AG09319 (cell line): ENCODE results near the gene SPOCD1.

Source experiments
- DNase-seq: peaks from one replicate; pipeline ENCODE4 v3.0.0-alpha.2; 2010; ENCODE audit warnings: low read depth; ENCODE audit errors: extremely low read depth
- TF ChIP-seq, protein P1 (sequence below): IDR thresholded peaks from 2 replicates; pipeline ENCODE4 v1.5.1; 2011; ENCODE audit warnings: low read depth, mild to moderate bottlenecking, inconsistent platforms, low read length, moderate library complexity

Gene SPOCD1

DNA sequence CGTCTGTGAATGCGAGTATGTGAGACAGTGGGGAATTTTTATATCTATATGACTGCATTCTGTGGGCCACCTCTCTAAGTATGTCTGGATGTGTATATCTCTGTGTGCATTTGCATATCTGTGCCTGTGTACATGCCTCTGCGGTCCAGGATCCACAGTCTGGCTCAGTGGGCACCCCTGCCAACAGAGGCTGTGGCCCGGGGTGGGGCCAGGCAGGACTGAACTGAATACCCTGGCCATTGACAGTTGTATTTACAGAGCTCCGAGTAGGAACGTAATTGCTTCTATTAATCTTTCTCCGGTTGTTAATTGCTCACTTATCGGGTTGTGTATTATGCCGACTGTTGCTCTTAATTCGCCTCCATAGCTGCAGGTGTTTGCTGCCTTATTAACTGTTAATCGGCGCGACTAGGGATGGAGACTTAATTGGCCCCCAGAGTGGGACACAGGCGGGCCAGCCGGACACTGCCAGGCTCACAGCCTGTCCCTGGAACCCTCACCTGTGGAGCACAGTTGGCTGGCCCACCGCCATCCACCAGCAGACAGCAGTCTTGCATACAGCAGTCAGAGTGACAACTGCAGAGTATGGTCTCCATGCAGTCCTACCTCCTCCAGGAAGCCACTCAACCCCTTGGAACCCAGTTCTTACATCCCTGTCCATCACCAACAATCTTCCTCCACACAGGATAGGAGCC lies 29.3 kb downstream of the SPOCD1 start:
- TF ChIP-seq, protein P1, sequence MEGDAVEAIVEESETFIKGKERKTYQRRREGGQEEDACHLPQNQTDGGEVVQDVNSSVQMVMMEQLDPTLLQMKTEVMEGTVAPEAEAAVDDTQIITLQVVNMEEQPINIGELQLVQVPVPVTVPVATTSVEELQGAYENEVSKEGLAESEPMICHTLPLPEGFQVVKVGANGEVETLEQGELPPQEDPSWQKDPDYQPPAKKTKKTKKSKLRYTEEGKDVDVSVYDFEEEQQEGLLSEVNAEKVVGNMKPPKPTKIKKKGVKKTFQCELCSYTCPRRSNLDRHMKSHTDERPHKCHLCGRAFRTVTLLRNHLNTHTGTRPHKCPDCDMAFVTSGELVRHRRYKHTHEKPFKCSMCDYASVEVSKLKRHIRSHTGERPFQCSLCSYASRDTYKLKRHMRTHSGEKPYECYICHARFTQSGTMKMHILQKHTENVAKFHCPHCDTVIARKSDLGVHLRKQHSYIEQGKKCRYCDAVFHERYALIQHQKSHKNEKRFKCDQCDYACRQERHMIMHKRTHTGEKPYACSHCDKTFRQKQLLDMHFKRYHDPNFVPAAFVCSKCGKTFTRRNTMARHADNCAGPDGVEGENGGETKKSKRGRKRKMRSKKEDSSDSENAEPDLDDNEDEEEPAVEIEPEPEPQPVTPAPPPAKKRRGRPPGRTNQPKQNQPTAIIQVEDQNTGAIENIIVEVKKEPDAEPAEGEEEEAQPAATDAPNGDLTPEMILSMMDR, result no peak
- no peak for DNase-seq

GRCh38 chr1:31785947-31786290 lies 29.9 kb downstream of the SPOCD1 start:
- no peak for DNase-seq
- TF ChIP-seq, protein P1, result no peak

DNA sequence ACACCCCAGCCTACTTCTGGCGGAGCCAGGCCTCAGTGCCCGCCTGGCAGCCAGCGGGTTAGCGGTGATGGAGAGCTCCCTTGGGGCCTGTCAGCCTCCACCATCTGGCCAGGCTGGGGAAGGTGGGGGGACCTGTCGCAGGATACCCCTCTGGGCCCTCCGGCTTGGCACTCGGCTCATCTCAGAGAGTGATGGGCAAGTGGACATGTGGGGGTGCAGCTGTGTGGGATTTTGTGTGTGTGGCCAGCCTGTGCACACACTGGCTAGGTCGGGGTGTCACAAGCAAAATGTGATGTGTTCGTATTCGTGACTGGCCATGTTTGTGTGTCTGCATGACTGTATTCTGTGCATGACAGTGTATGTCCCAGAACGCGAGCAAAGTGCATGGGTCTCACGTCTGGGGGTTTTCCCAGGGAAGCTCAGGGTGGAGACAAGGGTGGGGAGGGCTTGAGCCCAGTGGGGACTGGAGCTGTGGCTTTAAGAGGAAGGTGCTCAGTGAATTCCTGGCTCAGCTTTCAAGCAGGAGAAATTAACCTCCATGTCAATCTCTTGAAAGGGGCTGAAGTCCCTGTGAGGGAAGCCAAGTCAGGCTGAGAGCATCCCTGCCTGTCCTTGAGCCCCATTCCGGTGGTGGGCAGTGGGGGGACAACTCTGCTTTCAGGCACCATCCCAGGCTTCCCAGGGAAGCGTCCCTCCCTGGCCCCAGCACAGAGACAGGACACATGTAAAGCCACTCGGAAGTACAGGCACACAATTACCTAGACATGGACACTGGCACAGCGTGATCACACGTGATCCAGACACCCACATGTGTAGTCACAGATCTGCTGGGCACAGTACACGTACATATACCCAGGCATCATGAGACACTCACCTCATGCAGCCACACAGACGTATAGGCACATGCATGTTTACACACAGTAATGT lies 30.5 kb downstream of the SPOCD1 start:
- no peak for DNase-seq
- TF ChIP-seq, protein P1, result no peak

DNA sequence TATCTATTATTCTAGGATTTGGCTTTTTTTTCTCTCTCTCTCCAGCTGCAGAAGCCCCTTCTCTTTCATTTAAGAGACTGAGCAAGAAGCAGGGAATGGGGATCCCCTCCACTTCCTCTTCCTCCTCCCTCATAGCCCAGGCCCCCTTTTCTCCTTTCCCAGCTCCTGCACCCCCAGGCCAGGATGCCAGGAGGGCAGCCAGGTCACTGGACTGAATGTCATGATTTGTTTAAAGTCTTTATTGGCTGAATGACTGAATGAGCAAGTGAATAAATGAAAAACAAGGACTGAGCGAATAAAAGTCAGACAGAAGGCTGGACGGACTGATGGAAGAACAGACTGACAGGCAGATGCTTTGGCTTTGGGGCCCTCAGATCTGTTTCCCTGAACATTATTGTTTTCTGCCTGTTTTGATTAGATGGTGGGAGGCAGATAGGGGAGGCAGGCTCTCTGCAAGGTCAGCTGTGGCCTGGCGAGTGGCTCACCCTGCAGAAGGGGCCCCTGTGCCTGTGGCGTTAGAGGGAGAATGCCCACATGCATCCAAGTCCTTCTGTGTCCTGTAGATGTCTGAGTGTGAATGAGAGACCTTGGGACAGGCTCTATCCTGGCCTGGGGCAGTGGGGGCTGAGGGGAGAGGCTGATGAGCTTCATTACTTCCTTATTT lies 31.3 kb downstream of the SPOCD1 start:
- no peak for DNase-seq

DNA sequence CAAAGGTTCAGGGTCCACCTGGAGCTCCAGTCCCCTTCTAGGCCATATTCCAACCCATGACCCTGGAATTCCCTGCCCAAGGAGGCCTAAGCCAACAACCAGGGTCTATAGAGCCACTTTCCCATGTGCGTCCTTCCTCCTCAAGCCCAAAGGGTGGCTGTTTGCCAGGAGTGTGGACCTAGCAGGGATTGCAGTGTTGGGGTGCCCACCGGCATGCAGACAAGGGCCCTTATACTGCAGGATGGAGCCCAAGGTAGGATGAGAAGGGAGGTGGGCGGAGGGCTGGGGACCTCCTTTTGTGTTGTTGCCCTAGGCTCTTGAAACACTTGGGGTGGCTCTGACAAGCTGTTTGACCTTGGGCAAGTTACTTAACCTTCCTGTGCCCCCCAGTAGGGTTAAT lies 32.0 kb downstream of the SPOCD1 start:
- TF ChIP-seq, protein P1, result no peak
- no peak for DNase-seq

More for the DNA sequence above, 31.3 kb downstream of the SPOCD1 start:
- TF ChIP-seq, protein P1, result no peak

- TF ChIP-seq, protein P1, result no peak
- no peak for DNase-seq
Measured at GRCh38 chr1:31782421-31783410, 33.1 kb downstream of the SPOCD1 start.
